Kidney (tissue), 14 donors: ENCODE measurements around the gene PGA5. TPM values are rescaled to one million over a fixed set of nuclear protein-coding genes. Genes with fewer than 3 reads are reported as not detected.

ENCODE experiments used
- DNase-seq, 5 donors: peaks; one replicate each; pipeline ENCODE4 v3.0.0-alpha.2; 2013 to 2020
- FAIRE-seq: peaks from 2 replicates; lab custom pipeline; 2012; peaks lifted over from hg19 to GRCh38; lab: Jason Lieb, UNC
- H3K27ac ChIP-seq, 2 donors: one replicate each; pipeline ENCODE4 v1.7.0; 2013; ENCODE audit warnings: low read depth in 2 of 2, low read length in 2 of 2, inconsistent platforms in 1 of 2
- H3K27me3 ChIP-seq: one replicate; pipeline ENCODE4 v1.7.1; 2013; ENCODE audit warnings: low read length, inconsistent platforms; ENCODE audit not compliant: control insufficient read depth, insufficient read depth
- H3K36me3 ChIP-seq, 3 donors: one replicate each; pipeline versions ENCODE4 v1.7.0 to v1.7.1; 2013; ENCODE audit warnings: low read length in 3 of 3, control low read depth in 1 of 3, inconsistent platforms in 1 of 3; ENCODE audit not compliant: insufficient read depth in 3 of 3, control insufficient read depth in 2 of 3
- H3K4me1 ChIP-seq, 3 donors: one replicate each; pipeline versions ENCODE4 v1.7.0 to v1.7.1; 2013; ENCODE audit warnings: low read length in 3 of 3, inconsistent platforms in 1 of 3, low read depth in 1 of 3; ENCODE audit not compliant: control insufficient read depth in 2 of 3, insufficient read depth in 2 of 3
- H3K4me3 ChIP-seq, 3 donors: one replicate each; pipeline versions ENCODE4 v1.7.0 to v1.8.1; 2013; ENCODE audit warnings: low read length in 3 of 3, control low read depth in 1 of 3, inconsistent platforms in 1 of 3
- H3K9ac ChIP-seq, 3 donors: one replicate each; pipeline versions ENCODE4 v1.7.0 to v1.7.1; 2013; ENCODE audit warnings: low read length in 3 of 3, control low read depth in 1 of 3, inconsistent platforms in 1 of 3
- H3K9me3 ChIP-seq, 3 donors: one replicate each; pipeline versions ENCODE4 v1.7.0 to v1.7.1; 2013; ENCODE audit warnings: low read length in 3 of 3, control low read depth in 1 of 3, inconsistent platforms in 1 of 3; ENCODE audit not compliant: control insufficient read depth in 2 of 3, insufficient read depth in 1 of 3
- intact Hi-C: fragments of 100-400 bp; cut with DNase I; formaldehyde crosslinking; loops from one replicate; pipeline ENCODE4 v1.11.1; 2022
- polyA plus RNA-seq: library from polyadenylated mRNA; stranded (reverse); fragments of 350-450 nt; fragmentation: Illumina TruSeq; extraction: RNeasy Lipid Tissue Mini Kit (QIAGEN cat#74804); gene quantifications from one replicate; pipeline ENCODE4 v1.2.3, GENCODE V29; 2014; ENCODE audit warnings: low read depth, low replicate concordance; ENCODE audit not compliant: insufficient read depth
- total RNA-seq: library from RNA; stranded (reverse); fragmentation: NEBNext Ultra II Directional; extraction: Animal tissue kit (Norgen Biotek cat#: 25700); gene quantifications from one replicate; pipeline ENCODE4 v1.2.1, GENCODE V29; 2021
- TF ChIP-seq, protein P1 (sequence below): IDR thresholded peaks from 3 replicates; pipeline ENCODE4 v1.5.1; 2012; ENCODE audit warnings: mild to moderate bottlenecking, moderate library complexity, borderline replicate concordance; ENCODE audit not compliant: insufficient read depth; ENCODE audit errors: extremely low read depth
- donor health status: control.
- donor health status: control.
- donor health status: control.
- donor health status: control.
- donor health status: control.
- donor health status: DM: yes; HTN: yes; CAD: no.
- donor health status: Normal renal cell carcinoma (clear cell type).

Gene PGA5
- total and polyA plus RNA-seq, 2 donors from 2014 or later: 0.35 TPM; not detected in 1

DNA sequence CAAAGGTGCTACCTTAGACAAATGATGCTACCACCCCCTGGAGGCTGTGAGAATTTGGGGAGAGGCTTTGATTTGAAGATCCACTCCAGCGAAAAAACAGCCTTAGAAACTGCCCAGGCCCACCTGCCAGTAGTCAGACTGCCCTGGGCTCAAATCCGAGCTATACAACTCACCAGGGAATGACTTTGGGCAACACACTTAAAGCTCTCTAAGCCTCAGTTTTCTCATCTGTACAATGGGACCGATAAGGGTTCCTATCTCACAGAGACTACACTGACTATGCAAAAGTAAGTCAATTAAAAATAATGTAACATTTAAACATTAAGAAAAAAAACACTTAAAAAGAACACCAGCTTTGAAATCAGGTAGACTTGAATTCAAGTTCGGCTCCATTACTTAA is 34.2 kb downstream of the PGA5 start:
- no peak overlapping the region for H3K27ac ChIP-seq
- DNase-seq: no peak

DNA sequence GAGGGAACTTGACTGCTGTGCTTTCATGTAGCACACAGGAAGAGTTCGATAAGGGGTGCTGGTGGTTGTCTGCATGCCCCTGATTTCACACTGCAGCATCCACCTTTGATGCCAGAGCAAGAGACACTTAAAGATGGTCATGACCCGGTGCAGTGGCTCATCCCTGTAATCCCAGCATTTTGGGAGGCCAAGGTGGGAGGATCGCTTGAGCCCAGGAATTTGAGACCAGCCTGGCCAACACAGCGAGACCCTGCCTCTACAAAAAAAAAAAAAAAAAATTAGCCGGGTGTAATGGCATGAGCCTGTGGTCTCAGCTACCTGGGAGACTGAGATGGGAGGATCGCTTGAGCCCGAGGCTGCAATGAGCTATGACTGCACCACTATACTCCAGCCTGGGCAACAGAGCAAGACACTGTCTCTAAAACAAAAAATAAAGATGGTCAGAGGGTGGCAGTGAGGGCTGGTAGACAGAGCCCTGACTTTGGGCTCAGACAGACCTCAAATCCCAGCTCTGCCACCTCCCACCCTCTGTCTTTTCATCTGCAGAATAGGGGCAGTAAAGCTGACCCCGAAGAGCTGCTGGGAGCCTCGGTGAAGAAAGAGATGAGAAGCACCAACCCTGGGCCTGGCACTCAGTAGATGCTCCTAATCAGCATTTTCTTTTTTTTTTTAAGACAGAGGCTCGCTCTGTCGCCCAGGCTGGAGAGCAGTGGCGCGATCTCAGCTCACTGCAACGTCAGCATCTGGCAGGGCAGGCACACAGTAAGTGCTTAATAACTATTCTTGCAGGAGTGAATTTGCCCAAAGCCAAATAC is 36.4 kb downstream of the PGA5 start:
- no peak for DNase-seq
- no peaks in the 10 kb centered on the region for H3K27me3 ChIP-seq
- no peak overlapping the region for H3K4me3 ChIP-seq
- FAIRE-seq: no peak
- no peak overlapping the region for H3K27ac ChIP-seq
- no peaks in the 10 kb centered on the region for H3K4me1 ChIP-seq
- intact Hi-C loops: no loop called here
- H3K9me3 ChIP-seq: no peaks in the 10 kb centered on the region
- H3K36me3 ChIP-seq: no peaks in the 10 kb centered on the region
- TF ChIP-seq, protein P1, sequence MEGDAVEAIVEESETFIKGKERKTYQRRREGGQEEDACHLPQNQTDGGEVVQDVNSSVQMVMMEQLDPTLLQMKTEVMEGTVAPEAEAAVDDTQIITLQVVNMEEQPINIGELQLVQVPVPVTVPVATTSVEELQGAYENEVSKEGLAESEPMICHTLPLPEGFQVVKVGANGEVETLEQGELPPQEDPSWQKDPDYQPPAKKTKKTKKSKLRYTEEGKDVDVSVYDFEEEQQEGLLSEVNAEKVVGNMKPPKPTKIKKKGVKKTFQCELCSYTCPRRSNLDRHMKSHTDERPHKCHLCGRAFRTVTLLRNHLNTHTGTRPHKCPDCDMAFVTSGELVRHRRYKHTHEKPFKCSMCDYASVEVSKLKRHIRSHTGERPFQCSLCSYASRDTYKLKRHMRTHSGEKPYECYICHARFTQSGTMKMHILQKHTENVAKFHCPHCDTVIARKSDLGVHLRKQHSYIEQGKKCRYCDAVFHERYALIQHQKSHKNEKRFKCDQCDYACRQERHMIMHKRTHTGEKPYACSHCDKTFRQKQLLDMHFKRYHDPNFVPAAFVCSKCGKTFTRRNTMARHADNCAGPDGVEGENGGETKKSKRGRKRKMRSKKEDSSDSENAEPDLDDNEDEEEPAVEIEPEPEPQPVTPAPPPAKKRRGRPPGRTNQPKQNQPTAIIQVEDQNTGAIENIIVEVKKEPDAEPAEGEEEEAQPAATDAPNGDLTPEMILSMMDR: no peak
- no peak overlapping the region for H3K9ac ChIP-seq

More for the DNA sequence above, 34.2 kb downstream of the PGA5 start:
- no peaks in the 10 kb centered on the region for H3K36me3 ChIP-seq
- intact Hi-C loops: no loop called here
- TF ChIP-seq, protein P1: no peak
- H3K27me3 ChIP-seq: no peaks in the 10 kb centered on the region
- H3K4me1 ChIP-seq: no peaks in the 10 kb centered on the region
- no peak for FAIRE-seq
- H3K9ac ChIP-seq: no peak overlapping the region
- no peaks in the 10 kb centered on the region for H3K9me3 ChIP-seq
- H3K4me3 ChIP-seq: no peak overlapping the region

DNA sequence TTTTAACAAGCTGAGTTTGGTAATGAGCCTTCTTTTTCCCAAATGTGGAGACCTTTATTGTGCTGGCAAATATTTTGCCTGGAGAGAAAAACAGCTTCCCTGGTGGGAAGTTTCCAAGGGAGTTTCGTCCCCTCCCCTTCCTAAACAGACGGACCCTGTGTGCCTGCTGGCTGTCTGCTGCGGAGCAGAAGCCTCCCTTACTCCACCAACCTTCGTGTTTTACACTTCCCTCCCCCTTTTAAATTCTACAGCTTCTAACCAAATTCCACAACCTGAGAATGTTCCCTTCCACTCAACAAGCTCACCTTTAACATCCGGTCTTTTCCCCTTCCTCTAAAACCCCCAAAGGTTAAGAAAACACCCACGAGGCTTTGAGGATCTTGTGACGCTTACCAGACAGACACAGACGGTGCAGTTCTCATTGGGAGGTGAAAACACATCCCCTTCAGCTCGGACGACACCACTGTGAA is 37.1 kb downstream of the PGA5 start:
- intact Hi-C loops: no loop called here
- H3K4me3 ChIP-seq: no peak overlapping the region
- TF ChIP-seq, protein P1: no peak
- no peaks in the 10 kb centered on the region for H3K36me3 ChIP-seq
- DNase-seq (peak in 2 of 5 donors; percentile 30 to 34), FAIRE-seq (no peak)
- no peaks in the 10 kb centered on the region for H3K4me1 ChIP-seq
- H3K27me3 ChIP-seq: no peaks in the 10 kb centered on the region
- H3K27ac ChIP-seq: no peak overlapping the region
- no peak overlapping the region for H3K9ac ChIP-seq
- H3K9me3 ChIP-seq: no peaks in the 10 kb centered on the region
